Keratinocyte (primary cell): ENCODE measurements around the gene EIF3L. TPM values are rescaled to one million over a fixed set of nuclear protein-coding genes. Genes with fewer than 3 reads are reported as not detected.

ENCODE experiments used
- DNase-seq: peaks from one replicate; pipeline ENCODE4 v3.0.0-alpha.2; 2011; ENCODE audit warnings: low read depth, missing footprints, low spot score
- FAIRE-seq: peaks from 2 replicates; lab custom pipeline; 2011; peaks lifted over from hg19 to GRCh38; lab: Jason Lieb, UNC
- H2AFZ ChIP-seq: 2 replicates; pipeline ENCODE4 v1.6.0; 2012; ENCODE audit warnings: low read length, control low read depth, inconsistent platforms; ENCODE audit not compliant: control insufficient read depth
- H3K27ac ChIP-seq: 2 replicates; pipeline ENCODE4 v1.5.1; 2011; ENCODE audit warnings: low read length; ENCODE audit not compliant: control insufficient read depth, insufficient read depth
- H3K27me3 ChIP-seq: 3 replicates; pipeline ENCODE4 v1.6.0; 2011; ENCODE audit warnings: low read length; ENCODE audit not compliant: control insufficient read depth, insufficient read depth; ENCODE audit errors: extremely low read depth
- H3K36me3 ChIP-seq, 2 experiments: 2 replicates in 1 of 2; 3 replicates in 1 of 2; pipeline ENCODE4 v1.5.1; 2011; ENCODE audit warnings: low read length in 2 of 2, mild to moderate bottlenecking in 1 of 2; ENCODE audit not compliant: control insufficient read depth in 2 of 2, insufficient read depth in 2 of 2; ENCODE audit errors: extremely low read depth in 1 of 2
- H3K4me1 ChIP-seq: 3 replicates; pipeline ENCODE4 v1.5.1; 2011; ENCODE audit warnings: low read length; ENCODE audit not compliant: control insufficient read depth, insufficient read depth; ENCODE audit errors: extremely low read depth
- H3K4me2 ChIP-seq: 3 replicates; pipeline ENCODE4 v1.6.0; 2011; ENCODE audit warnings: low read depth, low read length; ENCODE audit not compliant: control insufficient read depth, insufficient read depth; ENCODE audit errors: extremely low read depth
- H3K4me3 ChIP-seq, 3 experiments: fragments of 200-600 bp in 1 of 3; sonication (generic) in 1 of 3; 2 replicates in 2 of 3; 3 replicates in 1 of 3; pipeline ENCODE4 v1.5.1; 2011 to 2016; ENCODE audit warnings: low read length in 3 of 3, mild to moderate bottlenecking in 3 of 3, control low read depth in 2 of 3, inconsistent platforms in 1 of 3, low read depth in 1 of 3, mixed read lengths in 1 of 3, mixed run types in 1 of 3, moderate library complexity in 1 of 3; ENCODE audit not compliant: control insufficient read depth in 2 of 3, insufficient read depth in 2 of 3; ENCODE audit errors: extremely low read depth in 1 of 3
- H3K79me2 ChIP-seq: 2 replicates; pipeline ENCODE4 v1.6.0; 2012; ENCODE audit warnings: low read length; ENCODE audit not compliant: control insufficient read depth, insufficient read depth
- H3K9ac ChIP-seq: 3 replicates; pipeline ENCODE4 v1.6.0; 2011; ENCODE audit warnings: low read length; ENCODE audit not compliant: control insufficient read depth, insufficient read depth; ENCODE audit errors: extremely low read depth
- H3K9me1 ChIP-seq: 3 replicates; pipeline ENCODE4 v1.6.0; 2011; ENCODE audit warnings: low read length; ENCODE audit not compliant: control insufficient read depth, insufficient read depth; ENCODE audit errors: extremely low read depth
- H3K9me3 ChIP-seq: 2 replicates; pipeline ENCODE4 v1.5.1; 2012; ENCODE audit warnings: low read depth, low read length; ENCODE audit not compliant: control insufficient read depth
- H4K20me1 ChIP-seq: 3 replicates; pipeline ENCODE4 v1.6.0; 2011; ENCODE audit warnings: low read length; ENCODE audit not compliant: control insufficient read depth, insufficient read depth; ENCODE audit errors: extremely low read depth
- EZH2 ChIP-seq: IDR thresholded peaks from one replicate; pipeline ENCODE4 v1.6.1; 2012; ENCODE audit warnings: inconsistent platforms, mild to moderate bottlenecking, low read length, moderate library complexity
- dilution Hi-C: fragments of 300-500 bp; cut with MboI; formaldehyde crosslinking; loops from one replicate; pipeline ENCODE4 v1.7.0; 2020; ENCODE audit warnings: low sequenced_read_pairs; ENCODE audit not compliant: extremely low pct_ligation_motif_present
- polyA plus RNA-seq, 5 experiments: library from polyadenylated mRNA; depleted of rRNA in 3 of 5; stranded (reverse) in 3 of 5; stranded (forward) in 1 of 5; unstranded in 1 of 5; fragments of >200 nt; gene quantifications; 1 replicate in 1 of 5; 2 replicates in 3 of 5; 3 replicates in 1 of 5; pipeline versions ENCODE4 v1.2.1 to v1.2.3, GENCODE V29; 2011 to 2012; ENCODE audit warnings: missing spikeins in 2 of 5, low read depth in 1 of 5, low replicate concordance in 1 of 5
- TF ChIP-seq, protein P1 (sequence below), 3 experiments: IDR thresholded peaks in 1 of 3; conservative IDR thresholded peaks in 1 of 3; optimal IDR thresholded peaks in 1 of 3; 2 replicates in 2 of 3; 3 replicates in 1 of 3; pipeline versions ENCODE3 to v1.5.1; 2011; ENCODE audit warnings: low read length in 3 of 3, mild to moderate bottlenecking in 3 of 3, moderate library complexity in 2 of 3, control low read depth in 1 of 3, inconsistent platforms in 1 of 3; ENCODE audit not compliant: insufficient read depth in 2 of 3; ENCODE audit errors: extremely low read depth in 1 of 3

The EIF3L gene
- polyA plus RNA-seq, 1 donor (not counting 4 experiments of a cell fraction or from before 2014, with no cell fraction given): 639 TPM

DNA sequence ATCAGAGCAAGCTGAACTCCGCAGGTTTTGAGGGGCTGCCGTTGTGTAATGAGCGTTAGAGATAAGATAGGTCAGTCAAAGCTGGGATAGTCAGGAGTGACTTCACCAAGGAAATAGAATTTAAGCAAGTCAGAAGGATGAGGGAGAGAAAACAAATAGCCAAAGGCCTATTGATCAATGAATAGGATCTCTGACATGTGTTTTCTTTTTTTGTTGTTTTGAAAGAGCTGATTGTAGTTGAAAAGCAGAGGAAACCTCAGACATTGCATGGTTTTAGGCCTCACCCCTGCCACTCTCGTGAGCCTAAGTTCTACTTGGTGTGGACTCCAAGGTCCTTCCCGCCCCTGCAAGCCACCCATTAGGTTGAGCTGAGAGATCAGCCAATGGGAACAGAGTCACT lies 3.2 kb downstream of the EIF3L start:
- Histone ChIP-seq H3K9me3 (no peaks in the 10 kb centered on the region), H3K36me3 (peaks cover 25 to 37% of the 10 kb centered on the region in 2 experiments), H3K79me2 (peaks cover 74% of the 10 kb centered on the region), H3K27ac (no peak overlapping the region), H3K4me1 (peaks cover 17% of the 10 kb centered on the region), H3K9me1 (no peaks in the 10 kb centered on the region), H3K27me3 (no peaks in the 10 kb centered on the region), H3K9ac (no peak overlapping the region), H3K4me2 (no peak overlapping the region), H2AFZ (no peak overlapping the region), H4K20me1 (peaks cover 4% of the 10 kb centered on the region), H3K4me3 (no peak overlapping the region)
- TF ChIP-seq, protein P1, sequence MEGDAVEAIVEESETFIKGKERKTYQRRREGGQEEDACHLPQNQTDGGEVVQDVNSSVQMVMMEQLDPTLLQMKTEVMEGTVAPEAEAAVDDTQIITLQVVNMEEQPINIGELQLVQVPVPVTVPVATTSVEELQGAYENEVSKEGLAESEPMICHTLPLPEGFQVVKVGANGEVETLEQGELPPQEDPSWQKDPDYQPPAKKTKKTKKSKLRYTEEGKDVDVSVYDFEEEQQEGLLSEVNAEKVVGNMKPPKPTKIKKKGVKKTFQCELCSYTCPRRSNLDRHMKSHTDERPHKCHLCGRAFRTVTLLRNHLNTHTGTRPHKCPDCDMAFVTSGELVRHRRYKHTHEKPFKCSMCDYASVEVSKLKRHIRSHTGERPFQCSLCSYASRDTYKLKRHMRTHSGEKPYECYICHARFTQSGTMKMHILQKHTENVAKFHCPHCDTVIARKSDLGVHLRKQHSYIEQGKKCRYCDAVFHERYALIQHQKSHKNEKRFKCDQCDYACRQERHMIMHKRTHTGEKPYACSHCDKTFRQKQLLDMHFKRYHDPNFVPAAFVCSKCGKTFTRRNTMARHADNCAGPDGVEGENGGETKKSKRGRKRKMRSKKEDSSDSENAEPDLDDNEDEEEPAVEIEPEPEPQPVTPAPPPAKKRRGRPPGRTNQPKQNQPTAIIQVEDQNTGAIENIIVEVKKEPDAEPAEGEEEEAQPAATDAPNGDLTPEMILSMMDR (optimal IDR thresholded peaks at IDR 0.05 in 1 of 3, IDR thresholded peaks at IDR 0.05 in 1 of 3, conservative IDR thresholded peaks at IDR 0.05 in 1 of 3; ENCODE audit: extremely low read depth in 1 of 3, insufficient read depth in 2 of 3, low read length in 3 of 3): no peak
- TF ChIP-seq EZH2: no peak
- DNase-seq: no peak
- FAIRE-seq: no peak
- dilution Hi-C loops: no loop called here

- Histone ChIP-seq H3K4me1 (peaks cover 11% of the 10 kb centered on the region), H3K27ac (no peak overlapping the region), H4K20me1 (peaks cover 4% of the 10 kb centered on the region), H3K79me2 (peaks cover 64% of the 10 kb centered on the region), H3K9me3 (no peaks in the 10 kb centered on the region), H3K4me3 (no peak overlapping the region), H2AFZ (no peak overlapping the region), H3K9me1 (no peaks in the 10 kb centered on the region), H3K27me3 (no peaks in the 10 kb centered on the region), H3K9ac (no peak overlapping the region), H3K36me3 (peaks cover 29 to 42% of the 10 kb centered on the region in 2 experiments), H3K4me2 (no peak overlapping the region)
- dilution Hi-C loops: no loop called here
- no peak for TF ChIP-seq EZH2
- TF ChIP-seq, protein P1 (optimal IDR thresholded peaks at IDR 0.05 in 1 of 3, IDR thresholded peaks at IDR 0.05 in 1 of 3, conservative IDR thresholded peaks at IDR 0.05 in 1 of 3; ENCODE audit: extremely low read depth in 1 of 3, insufficient read depth in 2 of 3, low read length in 3 of 3): no peak
- DNase-seq (no peak), FAIRE-seq (no peak)
Observed at GRCh38 chr22:37854946-37855345, 5.7 kb downstream of the EIF3L start.
